AG04450 (cell line): Measurements from ENCODE around the gene DNAL1. TPM values are rescaled to one million over a fixed set of nuclear protein-coding genes. Genes with fewer than 3 reads are reported as not detected.

ENCODE experiments used
- CTCF ChIA-PET: fragments of 300-600, 350-600 bp; formaldehyde crosslinking; extraction: SDS; loops from one replicate; lab custom pipeline; 2022; ENCODE audit warnings: antibody characterized with exemption, inconsistent platforms; lab: Charles Lee
- POLR2A ChIA-PET: fragments of 350-600 bp; formaldehyde crosslinking; extraction: SDS; loops from one replicate; lab custom pipeline; 2021; ENCODE audit warnings: antibody characterized with exemption, inconsistent platforms; lab: Yijun Ruan, JAX
- DNase-seq: peaks from one replicate; pipeline ENCODE4 v3.0.0-alpha.2; 2011; ENCODE audit warnings: low read depth, low spot score
- H3K27ac ChIP-seq: one replicate; pipeline ENCODE4 v1.5.1; 2012; ENCODE audit warnings: low read depth, low read length, control low read depth
- H3K27me3 ChIP-seq: one replicate; pipeline ENCODE4 v1.6.0; 2012; ENCODE audit warnings: low read length; ENCODE audit not compliant: control insufficient read depth, insufficient read depth
- H3K4me3 ChIP-seq: 2 replicates; pipeline ENCODE4 v1.5.1; 2011; ENCODE audit warnings: mild to moderate bottlenecking, low read depth, low read length, control low read depth
- H3K9me3 ChIP-seq: 2 replicates; pipeline ENCODE4 v1.5.1; 2012; ENCODE audit warnings: low read length; ENCODE audit not compliant: control insufficient read depth, insufficient read depth
- polyA plus RNA-seq: library from polyadenylated mRNA; depleted of rRNA; stranded (reverse); fragments of >200 nt; gene quantifications from 2 replicates; pipeline ENCODE4 v1.2.3, GENCODE V29; 2011
- TF ChIP-seq, protein P1 (sequence below): IDR thresholded peaks from 2 replicates; pipeline ENCODE4 v1.5.1; 2011; ENCODE audit warnings: low read depth, low read length, control low read depth, inconsistent platforms

The DNAL1 gene
- polyA plus RNA-seq, 1 experiment: 10.0 TPM

DNA sequence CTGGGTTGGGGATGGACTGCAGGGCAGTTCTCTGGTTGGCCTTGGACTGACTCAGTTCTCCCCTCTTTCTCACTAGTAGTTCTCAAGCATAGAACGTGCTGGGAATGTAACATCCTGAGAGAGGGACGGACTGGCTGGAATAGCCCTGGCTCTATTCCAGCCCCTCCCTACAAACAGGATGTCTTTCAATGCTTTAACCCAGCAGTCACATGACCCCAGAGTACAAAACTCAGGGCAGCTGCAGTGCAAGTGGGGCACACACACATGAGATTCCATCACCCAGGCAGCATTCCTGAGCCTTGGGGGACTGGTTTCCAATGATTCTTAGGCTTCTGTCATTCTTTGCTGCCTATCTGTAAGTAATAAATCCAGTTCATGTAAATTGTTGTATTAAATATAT is 34.1 kb upstream of the DNAL1 start:
- CTCF ChIA-PET: no interaction called here
- Histone ChIP-seq H3K4me3 (no peak overlapping the region), H3K27me3 (no peaks in the 10 kb centered on the region), H3K27ac (no peak overlapping the region), H3K9me3 (peaks cover 3% of the 10 kb centered on the region; the same call in 1 of the 2 replicates)
- TF ChIP-seq, protein P1, sequence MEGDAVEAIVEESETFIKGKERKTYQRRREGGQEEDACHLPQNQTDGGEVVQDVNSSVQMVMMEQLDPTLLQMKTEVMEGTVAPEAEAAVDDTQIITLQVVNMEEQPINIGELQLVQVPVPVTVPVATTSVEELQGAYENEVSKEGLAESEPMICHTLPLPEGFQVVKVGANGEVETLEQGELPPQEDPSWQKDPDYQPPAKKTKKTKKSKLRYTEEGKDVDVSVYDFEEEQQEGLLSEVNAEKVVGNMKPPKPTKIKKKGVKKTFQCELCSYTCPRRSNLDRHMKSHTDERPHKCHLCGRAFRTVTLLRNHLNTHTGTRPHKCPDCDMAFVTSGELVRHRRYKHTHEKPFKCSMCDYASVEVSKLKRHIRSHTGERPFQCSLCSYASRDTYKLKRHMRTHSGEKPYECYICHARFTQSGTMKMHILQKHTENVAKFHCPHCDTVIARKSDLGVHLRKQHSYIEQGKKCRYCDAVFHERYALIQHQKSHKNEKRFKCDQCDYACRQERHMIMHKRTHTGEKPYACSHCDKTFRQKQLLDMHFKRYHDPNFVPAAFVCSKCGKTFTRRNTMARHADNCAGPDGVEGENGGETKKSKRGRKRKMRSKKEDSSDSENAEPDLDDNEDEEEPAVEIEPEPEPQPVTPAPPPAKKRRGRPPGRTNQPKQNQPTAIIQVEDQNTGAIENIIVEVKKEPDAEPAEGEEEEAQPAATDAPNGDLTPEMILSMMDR: no peak
- POLR2A ChIA-PET: no interaction called here
- no peak for DNase-seq

DNA sequence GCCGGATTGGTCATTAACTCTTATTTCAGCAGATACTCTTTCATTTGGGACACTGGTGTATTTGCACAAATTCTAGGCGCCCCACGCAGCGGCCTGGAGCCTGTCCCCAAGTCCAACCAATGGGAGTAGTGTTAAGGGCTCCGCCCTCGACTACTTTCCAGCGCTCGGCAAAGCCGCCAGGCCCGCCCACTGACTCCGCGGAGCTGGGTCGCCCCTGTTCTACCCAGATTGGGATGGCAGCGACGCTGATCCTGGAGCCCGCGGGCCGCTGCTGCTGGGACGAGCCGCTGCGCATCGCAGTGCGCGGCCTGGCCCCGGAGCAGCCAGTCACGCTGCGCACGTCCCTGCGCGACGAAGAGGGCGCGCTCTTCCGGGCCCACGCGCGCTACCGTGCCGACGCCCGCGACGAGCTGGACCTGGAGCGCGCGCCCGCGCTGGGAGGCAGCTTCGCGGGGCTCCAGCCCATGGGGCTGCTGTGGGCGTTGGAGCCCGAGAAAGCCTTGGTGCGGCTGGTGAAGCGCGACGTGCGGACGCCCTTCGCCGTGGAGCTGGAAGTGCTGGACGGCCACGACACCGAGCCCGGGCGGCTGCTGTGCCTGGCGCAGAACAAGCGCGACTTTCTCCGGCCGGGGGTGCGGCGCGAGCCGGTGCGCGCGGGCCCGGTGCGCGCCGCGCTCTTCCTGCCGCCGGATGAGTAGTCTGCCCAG is 32.3 kb upstream of the DNAL1 start, which contains the start of gene ACOT6:
Gene ACOT6 (plus strand): TSS at position 179 of the 707 bp plus-strand sequence. CDS start 55 bp downstream, at position 234.
- H3K27me3 ChIP-seq: no peaks in the 10 kb centered on the region
- TF ChIP-seq, protein P1: no peak
- CTCF ChIA-PET: interaction anchor here (0.6 to 2.1 kb wide), 3 partner anchors 21 to 103 kb away, joined by 3 to 8 read pairs (median 4); no protein-coding TSS in a partner anchor
- DNase-seq: peak; percentile 8
- H3K4me3 ChIP-seq: peak within 1 kb of the TSS; percentile 66
- POLR2A ChIA-PET: interaction anchor here (0.6 to 1.3 kb wide), 5 partner anchors 14 to 174 kb away, joined by 3 to 11 read pairs (median 5); partner anchors contain the start of genes ACOT2 and RIOX1
- no peak within 1 kb of the TSS for H3K27ac ChIP-seq
- peaks cover 3% of the 10 kb centered on the region; the same call in 1 of the 2 replicates for H3K9me3 ChIP-seq

DNA sequence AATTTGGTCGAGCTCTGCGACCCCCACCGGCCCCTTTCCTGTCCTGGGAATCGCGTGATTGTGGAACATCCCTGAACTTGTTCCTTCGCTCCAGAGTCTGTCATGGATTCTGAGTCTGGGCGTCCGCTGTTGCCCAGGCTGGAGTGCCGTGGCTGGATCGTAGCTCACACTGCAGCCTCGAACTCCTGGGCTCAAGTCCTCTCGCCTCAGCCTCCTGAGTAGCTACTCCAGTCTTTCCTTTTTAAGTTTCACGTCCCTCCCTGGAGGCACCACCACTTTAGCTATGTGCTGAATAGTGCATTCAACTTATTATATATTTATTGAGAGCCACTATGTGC is 31.8 kb upstream of the DNAL1 start:
- no peak overlapping the region for H3K27ac ChIP-seq
- ChIA-PET CTCF (interaction anchor here (0.6 to 2.1 kb wide), 3 partner anchors 20 to 104 kb away, joined by 3 to 8 read pairs (median 4); no protein-coding TSS in a partner anchor), POLR2A (interaction anchor here (0.6 to 1.3 kb wide), 4 partner anchors 13 to 122 kb away, joined by 3 to 11 read pairs (median 4); partner anchors contain the start of genes ACOT2 and RIOX1)
- H3K27me3 ChIP-seq: no peaks in the 10 kb centered on the region
- TF ChIP-seq, protein P1: no peak
- no peak for DNase-seq
- H3K4me3 ChIP-seq: peak overlapping the region; percentile 66
- peaks cover 3% of the 10 kb centered on the region; the same call in 1 of the 2 replicates for H3K9me3 ChIP-seq

DNA sequence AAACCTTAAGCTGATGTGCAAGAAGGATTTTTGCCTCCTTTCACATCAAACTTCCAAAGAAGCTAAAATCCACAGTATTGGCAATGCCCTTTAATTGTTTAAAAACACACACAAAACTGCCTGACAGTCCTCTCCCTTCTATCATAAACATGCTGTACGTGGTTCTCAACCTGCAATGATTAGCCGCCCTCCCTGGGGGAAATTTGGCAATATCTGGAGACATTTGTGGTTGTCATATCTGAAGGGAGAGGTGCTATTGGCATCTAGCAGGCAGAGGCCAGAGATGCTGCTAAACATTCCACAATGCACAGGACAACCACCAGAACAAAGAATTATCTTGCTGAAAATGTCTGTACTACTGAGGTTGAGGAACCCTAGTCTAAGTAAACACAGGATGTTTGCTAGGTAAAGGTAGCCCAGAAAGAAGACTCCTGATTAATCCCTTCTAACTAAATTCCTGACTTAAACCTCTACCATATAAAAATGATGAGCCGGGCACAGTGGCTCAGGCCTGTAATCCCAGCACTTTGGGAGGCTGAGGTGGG is 31.3 kb upstream of the DNAL1 start:
- ChIA-PET POLR2A (interaction anchor here (1.2 to 1.3 kb wide), 3 partner anchors 13 to 123 kb away, joined by 3 to 11 read pairs (median 5); partner anchors contain the start of genes ACOT2 and RIOX1), CTCF (interaction anchor here (1.0 to 2.1 kb wide), 3 partner anchors 19 to 104 kb away, joined by 4 to 8 read pairs (median 5); no protein-coding TSS in a partner anchor)
- Histone ChIP-seq H3K9me3 (peaks cover 3% of the 10 kb centered on the region; the same call in 1 of the 2 replicates), H3K27ac (no peak overlapping the region), H3K27me3 (no peaks in the 10 kb centered on the region), H3K4me3 (no peak overlapping the region)
- TF ChIP-seq, protein P1: no peak
- no peak for DNase-seq
